Measurements from ENCODE around the gene TMEM208. TPM values are rescaled to one million over a fixed set of nuclear protein-coding genes. Genes with fewer than 3 reads are reported as not detected.

Gene TMEM208
- total RNA-seq, result 10 to 100 TPM; 25.1 to 33.1 TPM
- long read RNA-seq, donor 1, transcript TMEM208-201 (6 exons, 793 nt), result major isoform, 9 of 9 reads
- long read RNA-seq, donor 1, partial matches to known transcripts, result 0 of 9 reads
- long read RNA-seq, donor 1, other reads (novel, unspliced or antisense), result 0 of 9 reads
- long read RNA-seq, donor 2, transcript TMEM208-201 (6 exons, 793 nt), result major isoform, 25 of 27 reads
- long read RNA-seq, donor 2, partial matches to known transcripts, result 0 of 27 reads
- long read RNA-seq, donor 2, other reads (novel, unspliced or antisense), result 1 of 27 reads

DNA sequence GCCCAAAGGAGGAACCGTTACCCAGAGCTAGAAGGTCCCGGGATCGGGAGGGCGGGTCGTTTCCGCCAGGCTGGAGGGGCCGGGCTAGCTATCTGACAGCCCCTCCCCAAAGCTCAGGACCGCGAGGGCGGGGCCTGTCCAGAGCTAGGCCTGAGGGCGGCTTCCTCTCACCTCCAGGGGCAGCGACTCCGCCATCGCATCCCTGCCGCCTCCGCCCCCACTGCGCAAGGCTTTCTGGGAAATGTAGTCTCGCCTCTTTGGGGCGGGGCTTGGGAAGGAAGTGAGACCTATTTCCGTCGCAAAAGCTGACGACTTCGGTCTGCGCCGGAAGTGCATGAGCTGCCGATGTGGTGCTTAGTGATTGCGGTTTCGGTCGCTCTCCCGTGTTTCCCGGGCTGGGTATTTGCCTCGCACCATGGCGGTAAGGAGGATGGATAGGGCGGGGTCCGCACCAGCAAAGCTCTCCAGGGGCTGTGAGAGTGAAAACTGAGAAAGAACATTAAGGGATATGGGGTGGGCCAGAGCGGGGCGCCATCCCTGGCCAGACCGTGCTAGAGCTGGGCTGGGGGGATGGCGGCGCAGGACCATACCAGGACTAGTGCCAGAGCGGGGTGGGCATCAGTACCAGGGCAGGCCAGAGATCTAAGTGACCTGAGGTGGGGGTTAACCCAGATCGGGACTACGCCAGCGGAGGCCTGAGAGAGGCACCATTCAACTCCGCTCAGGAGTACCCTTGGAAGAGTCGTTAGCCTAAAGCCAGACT, at the start of gene TMEM208:
TMEM208 (plus strand) TSS at position 327 of the 763 bp plus-strand sequence; CDS start at position 416, 89 bp downstream.
- peak; percentile 99 for DNase-seq (ENCODE audit: low spot score)
- intact Hi-C loops (cut with DNase I), result no loop called here

GRCh38 chr16:67177743-67178699, 48.9 kb upstream of the TMEM208 start:
- no peak for DNase-seq (ENCODE audit: low spot score)
- intact Hi-C loops (cut with DNase I), result no loop called here

DNA sequence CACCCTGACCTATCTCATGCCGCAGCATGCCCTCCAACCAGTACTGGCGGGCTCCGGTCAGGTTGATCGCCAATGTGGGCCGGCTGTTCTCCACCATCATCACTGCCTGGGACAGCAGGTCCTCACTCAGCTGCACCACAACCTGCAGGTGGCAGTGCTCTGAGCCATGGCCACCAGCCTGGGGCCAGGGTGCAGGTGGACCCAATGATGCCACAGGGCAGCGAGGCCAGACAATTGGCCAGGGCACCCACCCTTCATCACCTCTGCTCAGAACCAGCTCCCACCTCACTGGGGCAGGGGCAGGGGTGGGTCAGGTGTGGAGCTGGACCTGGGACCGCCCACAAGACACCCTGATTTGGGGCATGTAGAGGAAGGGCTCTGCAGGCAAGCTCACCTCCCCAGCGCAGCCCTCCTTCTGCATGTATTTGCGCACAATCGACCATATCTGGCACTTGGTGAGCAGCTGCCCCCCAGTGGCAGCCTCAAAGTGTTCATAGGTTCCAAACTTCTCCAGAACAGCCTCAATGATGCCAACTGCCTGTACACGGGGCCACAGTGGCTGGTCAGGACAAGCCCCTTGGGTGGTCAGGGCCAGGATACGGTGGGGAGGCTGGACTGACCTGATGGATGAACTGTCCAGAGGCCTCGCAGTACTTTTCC, 47.4 kb upstream of the TMEM208 start:
- intact Hi-C loops (cut with DNase I), result loop anchor here in 1 of 2 donors (10.0 kb wide), 1 partner anchor 205 kb away; no protein-coding TSS in a partner anchor
- DNase-seq (ENCODE audit: low spot score), result no peak

DNA sequence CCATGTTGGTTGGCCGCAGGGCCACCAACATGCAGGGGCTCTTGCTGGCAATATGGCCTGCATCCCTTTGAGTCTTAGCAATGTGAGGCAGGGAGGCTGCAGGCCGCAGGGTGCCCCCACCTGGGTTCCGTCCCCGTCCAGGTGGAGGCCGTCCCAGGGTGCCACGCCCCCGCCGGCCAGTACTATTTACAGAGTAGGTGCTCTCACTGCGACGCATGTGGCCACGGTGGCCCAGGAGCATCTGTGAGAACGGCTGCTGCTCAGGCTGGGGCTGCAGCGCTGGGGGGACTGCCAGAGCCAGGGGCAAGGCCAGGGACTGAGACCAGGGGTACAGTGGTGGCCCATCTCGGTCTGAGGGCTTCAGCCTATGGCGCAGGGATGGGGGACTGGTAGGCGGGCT, 46.8 kb upstream of the TMEM208 start:
- intact Hi-C loops (cut with DNase I), result loop anchor here in 1 of 2 donors (10.0 kb wide), 1 partner anchor 205 kb away; no protein-coding TSS in a partner anchor
- DNase-seq (ENCODE audit: low spot score), result no peak

GRCh38 chr16:67181346-67181745, 45.6 kb upstream of the TMEM208 start:
- DNase-seq (ENCODE audit: low spot score), result peak; percentile 92

GRCh38 chr16:67182288-67182687, 44.6 kb upstream of the TMEM208 start:
- intact Hi-C loops (cut with DNase I), result loop anchor here in 1 of 2 donors (10.0 kb wide), 1 partner anchor 207 kb away; no protein-coding TSS in a partner anchor
- DNase-seq (ENCODE audit: low spot score), result no peak

More at GRCh38 chr16:67181346-67181745, 45.6 kb upstream of the TMEM208 start:
- intact Hi-C loops (cut with DNase I), result loop anchor here in 1 of 2 donors (10.0 kb wide), 1 partner anchor 207 kb away; no protein-coding TSS in a partner anchor

DNA sequence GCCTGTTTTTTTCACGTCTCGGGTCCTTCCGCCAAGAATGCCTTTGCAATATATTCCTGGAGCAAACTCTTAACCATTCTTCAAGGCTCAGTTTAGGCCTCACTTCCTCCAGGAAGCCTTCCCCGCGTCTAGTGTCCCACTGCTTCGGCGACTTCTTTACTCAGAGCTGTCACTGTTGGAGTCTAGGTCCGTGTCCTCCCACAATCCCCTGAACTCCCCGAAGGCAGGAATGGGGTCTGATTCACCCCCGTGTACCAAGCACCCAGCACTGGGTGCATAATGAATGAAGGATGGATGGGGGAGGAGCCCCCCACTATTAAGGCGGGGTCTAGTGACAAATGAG, 43.7 kb upstream of the TMEM208 start:
- intact Hi-C loops (cut with DNase I), result loop anchor here in 1 of 2 donors (10.0 kb wide), 1 partner anchor 208 kb away; no protein-coding TSS in a partner anchor
- DNase-seq (ENCODE audit: low spot score), result no peak

- DNase-seq (ENCODE audit: low spot score), result peak; percentile 97
- intact Hi-C loops (cut with DNase I), result loop anchor here in 1 of 2 donors (10.0 kb wide), 1 partner anchor 209 kb away; no protein-coding TSS in a partner anchor
Observed at GRCh38 chr16:67183627-67184452, 43.1 kb upstream of the TMEM208 start, which contains the start of gene MATCAP1. Gene MATCAP1, minus strand, starts transcription at chr16:67183963. Its CDS starts 3,353 bp downstream, at chr16:67180610.

GRCh38 chr16:67184453-67184994, 42.4 kb upstream of the TMEM208 start:
- no peak for DNase-seq (ENCODE audit: low spot score)
- intact Hi-C loops (cut with DNase I), result loop anchor here in 1 of 2 donors (10.0 kb wide), 1 partner anchor 210 kb away; no protein-coding TSS in a partner anchor

DNA sequence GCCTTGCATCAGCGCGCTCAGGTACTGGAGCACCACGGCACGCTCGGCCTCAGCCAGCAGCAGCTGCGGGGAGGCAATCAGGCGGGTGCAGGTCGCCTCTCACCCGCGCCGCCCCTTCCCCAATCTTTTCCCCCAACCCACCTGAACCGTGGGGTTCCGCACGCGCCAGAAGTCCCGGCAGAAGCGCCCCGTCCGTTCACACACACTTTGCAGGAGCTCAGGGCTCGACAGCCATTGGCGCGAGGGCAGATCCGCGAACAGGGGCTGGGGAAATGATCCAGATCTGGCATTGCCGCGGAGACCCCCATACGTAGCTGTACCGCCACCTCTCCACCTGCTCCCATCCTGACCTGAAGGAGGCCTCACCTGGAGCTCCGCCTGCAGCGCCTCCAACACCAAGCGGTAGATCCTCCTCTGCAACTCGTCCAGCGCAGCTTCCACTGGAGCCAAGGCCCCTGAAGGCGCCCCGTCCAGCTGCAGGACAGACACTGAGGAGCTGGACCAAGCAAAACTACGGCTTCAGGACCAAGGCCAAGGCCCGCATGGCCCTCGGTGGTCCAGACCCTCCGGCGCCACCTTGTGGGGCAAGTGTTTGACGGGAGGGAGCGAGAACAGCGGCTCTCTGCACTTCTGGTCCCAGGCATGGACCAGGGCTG, 41.8 kb upstream of the TMEM208 start:
- intact Hi-C loops (cut with DNase I), result loop anchor here in 1 of 2 donors (10.0 kb wide), 1 partner anchor 210 kb away; no protein-coding TSS in a partner anchor
- DNase-seq (ENCODE audit: low spot score), result peak; percentile 98

DNA sequence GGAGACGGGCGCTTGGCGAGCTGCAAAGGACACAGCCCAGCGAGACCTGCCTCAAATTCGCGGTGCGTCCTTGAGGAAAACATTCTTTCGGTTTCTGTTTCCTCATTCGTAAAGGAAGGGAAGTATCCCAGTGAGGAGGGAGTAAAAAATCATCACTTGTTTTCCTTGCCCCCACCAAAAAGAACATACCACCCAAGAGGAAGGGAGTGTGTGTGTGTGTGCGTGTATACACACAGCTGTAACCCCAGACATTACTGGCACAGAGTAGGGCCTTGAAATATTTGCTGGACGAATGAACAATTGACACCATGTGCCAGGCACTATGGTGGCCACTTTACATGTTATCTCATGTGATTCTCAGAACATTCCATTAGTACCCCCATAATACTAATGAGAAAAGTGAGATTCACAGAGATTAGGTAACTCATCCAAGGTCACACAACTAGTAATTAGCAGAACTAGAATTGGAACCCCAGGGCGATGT, 41.2 kb upstream of the TMEM208 start:
- intact Hi-C loops (cut with DNase I), result loop anchor here (2.0 to 10.0 kb wide), 2 partner anchors 211 to 229 kb away; no protein-coding TSS in a partner anchor
- DNase-seq (ENCODE audit: low spot score), result no peak

DNA sequence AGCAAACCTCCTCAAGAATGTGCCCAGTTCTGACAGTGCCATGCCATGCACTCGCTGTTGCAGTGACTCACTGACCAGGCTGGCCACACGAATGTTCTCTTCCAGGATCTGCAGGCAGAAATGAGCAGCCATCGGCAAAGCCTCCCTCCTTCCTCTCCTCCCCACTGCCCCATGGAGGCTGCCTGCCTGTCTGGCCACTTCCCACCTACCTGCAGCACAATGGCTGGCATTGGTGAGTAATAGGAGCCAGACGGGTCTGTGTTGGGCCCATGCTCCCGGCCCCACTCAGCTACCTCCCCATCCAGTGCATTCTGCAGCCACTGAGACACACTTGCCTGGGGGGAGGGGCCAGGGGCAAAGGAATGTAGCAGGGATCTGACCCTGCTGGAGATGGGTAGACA, 40.4 kb upstream of the TMEM208 start:
- no peak for DNase-seq (ENCODE audit: low spot score)
- intact Hi-C loops (cut with DNase I), result loop anchor here (2.0 to 10.0 kb wide), 2 partner anchors 212 to 230 kb away; no protein-coding TSS in a partner anchor

GRCh38 chr16:67187175-67187890, 39.6 kb upstream of the TMEM208 start:
- intact Hi-C loops (cut with DNase I), result loop anchor here (2.0 to 10.0 kb wide), 2 partner anchors 213 to 231 kb away; no protein-coding TSS in a partner anchor
- no peak for DNase-seq (ENCODE audit: low spot score)

- DNase-seq (ENCODE audit: low spot score), result no peak
- intact Hi-C loops (cut with DNase I), result loop anchor here in 1 of 2 donors (10.0 kb wide), 1 partner anchor 214 kb away; no protein-coding TSS in a partner anchor
Observed at GRCh38 chr16:67188323-67188722, 38.6 kb upstream of the TMEM208 start.

GRCh38 chr16:67188798-67189197, 38.1 kb upstream of the TMEM208 start:
- no peak for DNase-seq (ENCODE audit: low spot score)
- intact Hi-C loops (cut with DNase I), result loop anchor here in 1 of 2 donors (10.0 kb wide), 1 partner anchor 214 kb away; no protein-coding TSS in a partner anchor

Data from posterior vena cava (tissue), 2 donors.